Glutamatergic neuron (in vitro differentiated cells): Measurements from ENCODE around the gene MYCL. TPM values are rescaled to one million over a fixed set of nuclear protein-coding genes. Genes with fewer than 3 reads are reported as not detected.
A peak's percentile ranks its signal among the peaks of the same experiment; 100 is the strongest.

Experiments used
- DNase-seq: peaks from one replicate; pipeline ENCODE4 v3.0.0; 2022
- H3K27ac Mint-ChIP-seq: one replicate; pipeline ENCODE4 v1.8.0; 2020; ENCODE audit warnings: mild to moderate bottlenecking, mixed read lengths, inconsistent platforms; ENCODE audit not compliant: unreplicated experiment
- H3K27me3 Mint-ChIP-seq: one replicate; pipeline ENCODE4 v1.8.0; 2020; ENCODE audit warnings: mild to moderate bottlenecking, moderate library complexity, mixed read lengths, inconsistent platforms; ENCODE audit not compliant: unreplicated experiment
- H3K36me3 Mint-ChIP-seq: one replicate; pipeline ENCODE4 v1.8.0; 2020; ENCODE audit warnings: mild to moderate bottlenecking, mixed read lengths, inconsistent platforms; ENCODE audit not compliant: unreplicated experiment
- H3K4me1 Mint-ChIP-seq: one replicate; pipeline ENCODE4 v1.8.0; 2020; ENCODE audit warnings: mild to moderate bottlenecking, low read depth, mixed read lengths, inconsistent platforms; ENCODE audit not compliant: unreplicated experiment
- H3K4me3 Mint-ChIP-seq: one replicate; pipeline ENCODE4 v1.8.0; 2020; ENCODE audit warnings: mild to moderate bottlenecking, mixed read lengths, inconsistent platforms; ENCODE audit not compliant: unreplicated experiment
- H3K9me3 Mint-ChIP-seq: one replicate; pipeline ENCODE4 v1.8.0; 2020; ENCODE audit warnings: mild to moderate bottlenecking, moderate library complexity, mixed read lengths, inconsistent platforms; ENCODE audit not compliant: unreplicated experiment
- CTCF ChIP-seq: fragments of 200-600 bp; sonication (generic); IDR thresholded peaks from one replicate; pipeline ENCODE4 v1.5.0; 2021; ENCODE audit not compliant: partially characterized antibody, unreplicated experiment
- total RNA-seq: library from RNA; stranded (reverse); fragmentation: NEBNext Ultra II Directional; extraction: Animal tissue kit (Norgen Biotek cat#: 25700); gene quantifications from one replicate; pipeline ENCODE4 v1.2.1, GENCODE V29; 2021; ENCODE audit not compliant: unreplicated experiment

Gene MYCL
- total RNA-seq, 1 donor from 2014 or later, result 97.7 TPM

GRCh38 chr1:39899611-39900538, 1.8 kb downstream of the MYCL start:
- no peaks in the 10 kb centered on the region for H3K36me3 Mint-ChIP-seq
- peaks cover 44% of the 10 kb centered on the region for H3K4me1 Mint-ChIP-seq
- peak overlapping the region; percentile 91 for H3K27ac Mint-ChIP-seq
- peaks cover 27% of the 10 kb centered on the region for H3K27me3 Mint-ChIP-seq
- DNase-seq, result no peak
- TF ChIP-seq CTCF, result no peak
- peak overlapping the region; percentile 91 for H3K4me3 Mint-ChIP-seq
- peaks cover 29% of the 10 kb centered on the region for H3K9me3 Mint-ChIP-seq

- H3K9me3 Mint-ChIP-seq, result peaks cover 29% of the 10 kb centered on the region
- peak; percentile 88 for DNase-seq
Observed at GRCh38 chr1:39898648-39899603, 2.8 kb downstream of the MYCL start.

GRCh38 chr1:39898191-39898590, 3.5 kb downstream of the MYCL start:
- peak overlapping the region; percentile 91 for H3K4me3 Mint-ChIP-seq
- H3K9me3 Mint-ChIP-seq, result peaks cover 29% of the 10 kb centered on the region
- H3K27ac Mint-ChIP-seq, result peak overlapping the region; percentile 91
- H3K36me3 Mint-ChIP-seq, result no peaks in the 10 kb centered on the region
- TF ChIP-seq CTCF, result no peak
- DNase-seq, result no peak
- peaks cover 26% of the 10 kb centered on the region for H3K27me3 Mint-ChIP-seq
- peaks cover 57% of the 10 kb centered on the region for H3K4me1 Mint-ChIP-seq

More at GRCh38 chr1:39898648-39899603, 2.8 kb downstream of the MYCL start:
- no peaks in the 10 kb centered on the region for H3K36me3 Mint-ChIP-seq
- peaks cover 27% of the 10 kb centered on the region for H3K27me3 Mint-ChIP-seq
- peak overlapping the region; percentile 91 for H3K27ac Mint-ChIP-seq
- H3K4me1 Mint-ChIP-seq, result peaks cover 50% of the 10 kb centered on the region
- TF ChIP-seq CTCF, result no peak
- H3K4me3 Mint-ChIP-seq, result peak overlapping the region; percentile 91

GRCh38 chr1:39896909-39897685, 4.6 kb downstream of the MYCL start:
- peaks cover 29% of the 10 kb centered on the region for H3K9me3 Mint-ChIP-seq
- peak overlapping the region; percentile 91 for H3K4me3 Mint-ChIP-seq
- H3K36me3 Mint-ChIP-seq, result no peaks in the 10 kb centered on the region
- H3K4me1 Mint-ChIP-seq, result peaks cover 63% of the 10 kb centered on the region
- peaks cover 21% of the 10 kb centered on the region for H3K27me3 Mint-ChIP-seq
- TF ChIP-seq CTCF, result no peak
- peak; percentile 78 for DNase-seq
- peak overlapping the region; percentile 91 for H3K27ac Mint-ChIP-seq
